Keratinocyte (primary cell): Measurements from ENCODE around the gene IQSEC3. TPM values are rescaled to one million over a fixed set of nuclear protein-coding genes. Genes with fewer than 3 reads are reported as not detected.

Source experiments
- DNase-seq: peaks from one replicate; pipeline ENCODE4 v3.0.0-alpha.2; 2011; ENCODE audit warnings: low read depth, missing footprints, low spot score
- FAIRE-seq: peaks from 2 replicates; lab custom pipeline; 2011; peaks lifted over from hg19 to GRCh38; lab: Jason Lieb, UNC
- H2AFZ ChIP-seq: 2 replicates; pipeline ENCODE4 v1.6.0; 2012; ENCODE audit warnings: low read length, control low read depth, inconsistent platforms; ENCODE audit not compliant: control insufficient read depth
- H3K27ac ChIP-seq: 2 replicates; pipeline ENCODE4 v1.5.1; 2011; ENCODE audit warnings: low read length; ENCODE audit not compliant: control insufficient read depth, insufficient read depth
- H3K27me3 ChIP-seq: 3 replicates; pipeline ENCODE4 v1.6.0; 2011; ENCODE audit warnings: low read length; ENCODE audit not compliant: control insufficient read depth, insufficient read depth; ENCODE audit errors: extremely low read depth
- H3K36me3 ChIP-seq, 2 experiments: 2 replicates in 1 of 2; 3 replicates in 1 of 2; pipeline ENCODE4 v1.5.1; 2011; ENCODE audit warnings: low read length in 2 of 2, mild to moderate bottlenecking in 1 of 2; ENCODE audit not compliant: control insufficient read depth in 2 of 2, insufficient read depth in 2 of 2; ENCODE audit errors: extremely low read depth in 1 of 2
- H3K4me1 ChIP-seq: 3 replicates; pipeline ENCODE4 v1.5.1; 2011; ENCODE audit warnings: low read length; ENCODE audit not compliant: control insufficient read depth, insufficient read depth; ENCODE audit errors: extremely low read depth
- H3K4me2 ChIP-seq: 3 replicates; pipeline ENCODE4 v1.6.0; 2011; ENCODE audit warnings: low read depth, low read length; ENCODE audit not compliant: control insufficient read depth, insufficient read depth; ENCODE audit errors: extremely low read depth
- H3K4me3 ChIP-seq, 3 experiments: fragments of 200-600 bp in 1 of 3; sonication (generic) in 1 of 3; 2 replicates in 2 of 3; 3 replicates in 1 of 3; pipeline ENCODE4 v1.5.1; 2011 to 2016; ENCODE audit warnings: low read length in 3 of 3, mild to moderate bottlenecking in 3 of 3, control low read depth in 2 of 3, inconsistent platforms in 1 of 3, low read depth in 1 of 3, mixed read lengths in 1 of 3, mixed run types in 1 of 3, moderate library complexity in 1 of 3; ENCODE audit not compliant: control insufficient read depth in 2 of 3, insufficient read depth in 2 of 3; ENCODE audit errors: extremely low read depth in 1 of 3
- H3K79me2 ChIP-seq: 2 replicates; pipeline ENCODE4 v1.6.0; 2012; ENCODE audit warnings: low read length; ENCODE audit not compliant: control insufficient read depth, insufficient read depth
- H3K9ac ChIP-seq: 3 replicates; pipeline ENCODE4 v1.6.0; 2011; ENCODE audit warnings: low read length; ENCODE audit not compliant: control insufficient read depth, insufficient read depth; ENCODE audit errors: extremely low read depth
- H3K9me1 ChIP-seq: 3 replicates; pipeline ENCODE4 v1.6.0; 2011; ENCODE audit warnings: low read length; ENCODE audit not compliant: control insufficient read depth, insufficient read depth; ENCODE audit errors: extremely low read depth
- H3K9me3 ChIP-seq: 2 replicates; pipeline ENCODE4 v1.5.1; 2012; ENCODE audit warnings: low read depth, low read length; ENCODE audit not compliant: control insufficient read depth
- H4K20me1 ChIP-seq: 3 replicates; pipeline ENCODE4 v1.6.0; 2011; ENCODE audit warnings: low read length; ENCODE audit not compliant: control insufficient read depth, insufficient read depth; ENCODE audit errors: extremely low read depth
- CTCF ChIP-seq, 3 experiments: IDR thresholded peaks in 1 of 3; conservative IDR thresholded peaks in 1 of 3; optimal IDR thresholded peaks in 1 of 3; 2 replicates in 2 of 3; 3 replicates in 1 of 3; pipeline versions ENCODE3 to v1.5.1; 2011; ENCODE audit warnings: low read length in 3 of 3, mild to moderate bottlenecking in 3 of 3, moderate library complexity in 2 of 3, control low read depth in 1 of 3, inconsistent platforms in 1 of 3; ENCODE audit not compliant: insufficient read depth in 2 of 3; ENCODE audit errors: extremely low read depth in 1 of 3
- EZH2 ChIP-seq: IDR thresholded peaks from one replicate; pipeline ENCODE4 v1.6.1; 2012; ENCODE audit warnings: inconsistent platforms, mild to moderate bottlenecking, low read length, moderate library complexity
- dilution Hi-C: fragments of 300-500 bp; cut with MboI; formaldehyde crosslinking; loops from one replicate; pipeline ENCODE4 v1.7.0; 2020; ENCODE audit warnings: low sequenced_read_pairs; ENCODE audit not compliant: extremely low pct_ligation_motif_present
- polyA plus RNA-seq, 5 experiments: library from polyadenylated mRNA; depleted of rRNA in 3 of 5; stranded (reverse) in 3 of 5; stranded (forward) in 1 of 5; unstranded in 1 of 5; fragments of >200 nt; gene quantifications; 1 replicate in 1 of 5; 2 replicates in 3 of 5; 3 replicates in 1 of 5; pipeline versions ENCODE4 v1.2.1 to v1.2.3, GENCODE V29; 2011 to 2012; ENCODE audit warnings: missing spikeins in 2 of 5, low read depth in 1 of 5, low replicate concordance in 1 of 5

Gene IQSEC3
- polyA plus RNA-seq, 1 donor (not counting 4 experiments of a cell fraction or from before 2014, with no cell fraction given): not detected

DNA sequence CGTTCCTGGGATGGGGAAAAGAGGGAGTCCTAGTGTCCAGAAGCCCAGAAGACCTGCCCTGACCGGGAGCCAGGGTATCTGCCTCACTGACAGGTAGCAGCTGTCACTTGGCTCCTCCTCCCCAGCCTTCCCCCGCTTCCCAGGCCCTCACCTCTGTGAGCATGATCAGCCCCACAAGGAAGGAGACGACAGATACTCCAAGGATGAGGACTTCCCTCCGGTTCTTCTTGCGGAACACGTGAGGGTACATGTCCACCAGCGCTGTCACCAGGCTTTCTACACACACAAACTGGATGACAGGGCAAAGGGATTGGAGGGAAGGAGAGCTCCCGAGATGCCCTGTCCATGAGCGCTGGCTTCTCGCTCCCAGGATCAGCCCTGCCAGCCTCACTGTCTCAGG is 157.3 kb downstream of the IQSEC3 start:
- Histone ChIP-seq H3K27me3 (peaks cover 25% of the 10 kb centered on the region), H3K4me3 (no peak overlapping the region), H3K4me1 (no peaks in the 10 kb centered on the region), H3K9ac (no peak overlapping the region), H3K36me3 (no peaks in the 10 kb centered on the region), H3K9me3 (no peaks in the 10 kb centered on the region), H3K9me1 (no peaks in the 10 kb centered on the region), H3K4me2 (no peak overlapping the region), H3K27ac (no peak overlapping the region), H4K20me1 (no peaks in the 10 kb centered on the region), H2AFZ (no peak overlapping the region), H3K79me2 (no peaks in the 10 kb centered on the region)
- FAIRE-seq (no peak), DNase-seq (no peak)
- TF ChIP-seq EZH2: no peak
- no peak for TF ChIP-seq CTCF (optimal IDR thresholded peaks at IDR 0.05 in 1 of 3, IDR thresholded peaks at IDR 0.05 in 1 of 3, conservative IDR thresholded peaks at IDR 0.05 in 1 of 3; ENCODE audit: extremely low read depth in 1 of 3, insufficient read depth in 2 of 3, low read length in 3 of 3)
- dilution Hi-C loops: no loop called here

GRCh38 chr12:224330-224729 is 157.8 kb downstream of the IQSEC3 start:
- FAIRE-seq: no peak
- no peaks in the 10 kb centered on the region for H3K79me2 ChIP-seq

More at GRCh38 chr12:224330-224729, 157.8 kb downstream of the IQSEC3 start:
- H3K4me3 ChIP-seq: no peak overlapping the region
- H3K4me1 ChIP-seq: no peaks in the 10 kb centered on the region
- H3K9ac ChIP-seq: no peak overlapping the region
- H3K36me3 ChIP-seq: no peaks in the 10 kb centered on the region
- no peak for DNase-seq
- dilution Hi-C loops: no loop called here
- no peak overlapping the region for H3K27ac ChIP-seq
- no peaks in the 10 kb centered on the region for H4K20me1 ChIP-seq
- H3K9me3 ChIP-seq: no peaks in the 10 kb centered on the region
- H3K27me3 ChIP-seq: peaks cover 20% of the 10 kb centered on the region
- TF ChIP-seq CTCF (optimal IDR thresholded peaks at IDR 0.05 in 1 of 3, IDR thresholded peaks at IDR 0.05 in 1 of 3, conservative IDR thresholded peaks at IDR 0.05 in 1 of 3; ENCODE audit: extremely low read depth in 1 of 3, insufficient read depth in 2 of 3, low read length in 3 of 3): no peak
- TF ChIP-seq EZH2: no peak
- no peaks in the 10 kb centered on the region for H3K9me1 ChIP-seq
- H2AFZ ChIP-seq: no peak overlapping the region
- no peak overlapping the region for H3K4me2 ChIP-seq
